GM12878 (cell line): ENCODE data around the gene LIN37. TPM values are rescaled to one million over a fixed set of nuclear protein-coding genes. Genes with fewer than 3 reads are reported as not detected.

ENCODE experiments used
- ATAC-seq: fragments of 200-7000 bp; cut with Tn5 transposase; 3 replicates; pipeline ENCODE4 v1.9.1; 2020; ENCODE audit warnings: mild to moderate bottlenecking, moderate library complexity
- BruUV-seq: library from RNA; stranded (reverse); fragments of 400-500 nt; replicated peaks from 2 replicates; lab custom pipeline; 2021; lab: Mats Ljungman, UMichigan
- CTCF ChIA-PET: fragments of 300-600 bp; sonication (Branson Sonifier 250); formaldehyde crosslinking; extraction: SDS; loops from one replicate; lab custom pipeline; 2021; ENCODE audit warnings: inconsistent platforms; lab: Yijun Ruan, JAX
- POLR2A ChIA-PET: fragments of 350-600 bp; formaldehyde crosslinking; extraction: SDS; loops from one replicate; lab custom pipeline; 2021; ENCODE audit warnings: inconsistent platforms; lab: Charles Lee
- RAD21 ChIA-PET: fragments of 300-600 bp; sonication (Branson Sonifier 250); formaldehyde crosslinking; loops from one replicate; lab custom pipeline; 2023; ENCODE audit warnings: antibody characterized with exemption; ENCODE audit not compliant: unreplicated experiment; lab: Charles Lee
- SMC1A ChIA-PET: fragments of 300-600 bp; sonication (Branson Sonifier 250); formaldehyde crosslinking; loops from one replicate; lab custom pipeline; 2023; ENCODE audit not compliant: unreplicated experiment, uncharacterized antibody; lab: Charles Lee
- DNase-seq: peaks from one replicate; pipeline ENCODE4 v3.0.0-alpha.2; 2011; ENCODE audit warnings: low read depth, low spot score
- FAIRE-seq: peaks from 3 replicates; lab custom pipeline; 2011; peaks lifted over from hg19 to GRCh38; lab: Jason Lieb, UNC
- H2AFZ ChIP-seq: 2 replicates; pipeline ENCODE4 v1.6.0; 2011; ENCODE audit warnings: low read depth, low read length, control low read depth; ENCODE audit not compliant: control insufficient read depth
- H3K27ac ChIP-seq: 2 replicates; pipeline ENCODE4 v1.5.1; 2011; ENCODE audit warnings: control low read depth; ENCODE audit not compliant: control insufficient read depth, insufficient read depth
- H3K27me3 ChIP-seq, 2 experiments: replicated peaks in 1 of 2; 2 replicates each; pipeline versions ENCODE4 v1.6.0 to v1.6.1; 2011; ENCODE audit warnings: low read length in 1 of 2; ENCODE audit not compliant: control insufficient read depth in 2 of 2, insufficient read depth in 2 of 2
- H3K36me3 ChIP-seq, 2 experiments: 2 replicates each; pipeline ENCODE4 v1.5.1; 2011; ENCODE audit warnings: low read length in 1 of 2; ENCODE audit not compliant: control insufficient read depth in 2 of 2, insufficient read depth in 2 of 2
- H3K4me1 ChIP-seq: 2 replicates; pipeline ENCODE4 v1.6.1; 2011; ENCODE audit warnings: mild to moderate bottlenecking, low read length, moderate library complexity, mixed read lengths; ENCODE audit not compliant: control insufficient read depth, insufficient read depth
- H3K4me2 ChIP-seq: 2 replicates; pipeline ENCODE4 v1.6.0; 2011; ENCODE audit warnings: control low read depth; ENCODE audit not compliant: control insufficient read depth, insufficient read depth
- H3K4me3 ChIP-seq: fragments of 200-600 bp; sonication (generic); 2 replicates; pipeline ENCODE4 v1.5.1; 2016
- H3K79me2 ChIP-seq: 2 replicates; pipeline ENCODE4 v1.6.0; 2011; ENCODE audit warnings: low read length; ENCODE audit not compliant: control insufficient read depth, insufficient read depth
- H3K9ac ChIP-seq: 2 replicates; pipeline ENCODE4 v1.8.0; 2011; ENCODE audit warnings: low read length, control low read depth, mixed read lengths; ENCODE audit not compliant: control insufficient read depth, insufficient read depth
- H3K9me3 ChIP-seq: replicated peaks from 3 replicates; pipeline ENCODE4 v1.5.1; 2011; ENCODE audit warnings: mild to moderate bottlenecking, low read length; ENCODE audit not compliant: control insufficient read depth, insufficient read depth
- H4K20me1 ChIP-seq: 2 replicates; pipeline ENCODE4 v1.6.0; 2011; ENCODE audit not compliant: control insufficient read depth, insufficient read depth
- CBX5 ChIP-seq: sonication (generic); IDR thresholded peaks from 2 replicates; pipeline ENCODE4 v1.6.1; 2016; ENCODE audit warnings: low read depth, moderate library complexity, mild to moderate bottlenecking, inconsistent platforms
- CTCF ChIP-seq, 3 experiments: IDR thresholded peaks in 2 of 3; conservative IDR thresholded peaks in 1 of 3; 2 replicates each; pipeline ENCODE4 v1.5.1; 2011; ENCODE audit warnings: low read depth in 3 of 3, low read length in 3 of 3, mild to moderate bottlenecking in 3 of 3, control low read depth in 2 of 3, moderate library complexity in 2 of 3, inconsistent platforms in 1 of 3, mixed read lengths in 1 of 3; ENCODE audit not compliant: control insufficient read depth in 2 of 3, insufficient read depth in 1 of 3; ENCODE audit errors: extremely low read depth in 1 of 3
- ETV6 ChIP-seq, 2 experiments: fragments of 450-650 bp in 1 of 2; IDR thresholded peaks in 1 of 2; conservative IDR thresholded peaks in 1 of 2; 2 replicates each; pipeline ENCODE4 v1.6.1; 2014; ENCODE audit warnings: antibody characterized with exemption in 1 of 2, borderline replicate concordance in 1 of 2, low read depth in 1 of 2, mild to moderate bottlenecking in 1 of 2, moderate library complexity in 1 of 2
- NFIC ChIP-seq: IDR thresholded peaks from 2 replicates; pipeline ENCODE4 v1.6.1; 2012; ENCODE audit warnings: low read depth, mild to moderate bottlenecking, inconsistent platforms, low read length, moderate library complexity
- POLR2A ChIP-seq: IDR thresholded peaks from 2 replicates; pipeline ENCODE4 v1.6.1; 2011; ENCODE audit warnings: low read depth, mild to moderate bottlenecking, low read length
- POLR2AphosphoS5 ChIP-seq: IDR thresholded peaks from 2 replicates; pipeline ENCODE4 v1.6.1; 2011; ENCODE audit warnings: mild to moderate bottlenecking, low read length, inconsistent platforms
- RAD21 ChIP-seq: IDR thresholded peaks from 2 replicates; pipeline ENCODE4 v1.6.1; 2011; ENCODE audit warnings: mild to moderate bottlenecking, low read depth, low read length, moderate library complexity; ENCODE audit not compliant: insufficient read depth
- SRF ChIP-seq, 2 experiments: IDR thresholded peaks; 2 replicates each; pipeline ENCODE4 v1.6.1; 2011; ENCODE audit warnings: low read depth in 2 of 2, low read length in 2 of 2, mild to moderate bottlenecking in 1 of 2, moderate library complexity in 1 of 2
- YBX1 ChIP-seq: fragments of 450-650 bp; IDR thresholded peaks from 2 replicates; pipeline ENCODE4 v1.6.1; 2016; ENCODE audit warnings: antibody characterized with exemption
- ZNF622 ChIP-seq: fragments of 450-650 bp; IDR thresholded peaks from 2 replicates; pipeline ENCODE4 v1.6.1; 2017; ENCODE audit warnings: mild to moderate bottlenecking, inconsistent platforms
- WGBS: methylation state at CpG from one replicate; pipeline ENCODE4 v1.1.6; 2016; ENCODE audit warnings: low lambda C conversion rate; ENCODE audit not compliant: insufficient replicate concordance, insufficient coverage; ENCODE audit errors: missing lambda C conversion rate; 5-methylcytosine and 5-hydroxymethylcytosine counted together
- in situ Hi-C: fragments of 300-500 bp; cut with MboI; formaldehyde crosslinking; loops from 9 replicates; pipeline ENCODE4 v1.14.3; 2018; ENCODE audit warnings: mixed read lengths
- intact Hi-C: fragments of 100-400 bp; cut with micrococcal nuclease; formaldehyde crosslinking; loops from one replicate; pipeline ENCODE4 v1.14.2; 2022; ENCODE audit not compliant: unreplicated experiment
- polyA plus RNA-seq, 11 experiments: library from polyadenylated mRNA; depleted of rRNA in 4 of 11; unstranded in 6 of 11; stranded (reverse) in 5 of 11; fragments of >200 nt; fragmentation: Nextera tagmentation in 4 of 11; fragmentation: Illumina TruSeq in 1 of 11; extraction: Ambion mirVana in 4 of 11; extraction: Trizol in 1 of 11; gene quantifications; 1 replicate in 1 of 11; 2 replicates in 10 of 11; pipeline versions ENCODE4 v1.2.1 to v1.2.3, GENCODE V29; 2011 to 2016; ENCODE audit warnings: inconsistent platforms in 2 of 11, missing spikeins in 2 of 11, low read depth in 1 of 11
- total RNA-seq, 4 experiments: library from RNA; depleted of rRNA in 3 of 4; stranded (reverse); fragments of >200 nt in 3 of 4; fragmentation: Illumina TruSeq in 1 of 4; extraction: Trizol in 1 of 4; gene quantifications; 2 replicates each; pipeline versions ENCODE4 v1.2.1 to v1.2.3, GENCODE V29; 2013 to 2021

LIN37 gene
- total and polyA plus RNA-seq, 10 of the 15 experiments (the other 5 are each of a cell fraction or from before 2014, with no cell fraction given): 0.69 to 11.9 (median 7.6) TPM

GRCh38 chr19:35736913-35737886 is 11.2 kb upstream of the LIN37 start:
- H3K79me2 ChIP-seq: peaks cover 7% of the 10 kb centered on the region
- in situ Hi-C loops: no loop called here
- H3K4me3 ChIP-seq: no peak overlapping the region
- SMC1A ChIA-PET: interaction anchor here (1.2 to 1.8 kb wide), 2 partner anchors 19 to 41 kb away, joined by 3 to 5 read pairs; no protein-coding TSS in a partner anchor
- FAIRE-seq: no peak
- H4K20me1 ChIP-seq: no peaks in the 10 kb centered on the region
- POLR2A ChIA-PET: interaction anchor here (1.2 to 1.3 kb wide), 2 partner anchors 8 to 18 kb away, joined by 3 to 4 read pairs; partner anchors contain the start of genes PSENEN and U2AF1L4
- H3K4me2 ChIP-seq: no peak overlapping the region
- H3K9me3 ChIP-seq: no peaks in the 10 kb centered on the region
- CTCF ChIA-PET: interaction anchor here (1.2 to 2.1 kb wide), 4 partner anchors 17 to 45 kb away, joined by 3 to 7 read pairs (median 6); no protein-coding TSS in a partner anchor
- DNase-seq: no peak
- H3K36me3 ChIP-seq: peaks cover 10 to 35% of the 10 kb centered on the region in 2 experiments; a peak in 3 of 4 replicates
- peaks cover 7% of the 10 kb centered on the region for H3K4me1 ChIP-seq
- no peak overlapping the region for H3K27ac ChIP-seq
- no peak for ATAC-seq
- no peak overlapping the region for H2AFZ ChIP-seq
- no peaks in the 10 kb centered on the region for H3K27me3 ChIP-seq
- BruUV-seq: no TSS peak
- intact Hi-C loops: no loop called here
- H3K9ac ChIP-seq: no peak overlapping the region
- TF ChIP-seq YBX1: no peak
- TF ChIP-seq ZNF622: no peak
- TF ChIP-seq SRF (IDR thresholded peaks at IDR 0.05; ENCODE audit: low read depth in 2 of 2, low read length in 2 of 2): no peak
- TF ChIP-seq ETV6 (conservative IDR thresholded peaks at IDR 0.05 in 1 of 2, IDR thresholded peaks at IDR 0.05 in 1 of 2; ENCODE audit: borderline replicate concordance in 1 of 2, low read depth in 1 of 2): no peak
- TF ChIP-seq POLR2AphosphoS5: peak; percentile 1; the same call in 1 of the 2 replicates
- 0 out of 2 replicates have a peak, but pooled peaks have one; percentile 36 for TF ChIP-seq POLR2A
- peak; percentile 26 to 37 (median 27); a peak in 4 of 6 replicates for TF ChIP-seq CTCF (IDR thresholded peaks at IDR 0.05 in 2 of 3, conservative IDR thresholded peaks at IDR 0.05 in 1 of 3; ENCODE audit: control insufficient read depth in 2 of 3, extremely low read depth in 1 of 3, insufficient read depth in 1 of 3, low read depth in 3 of 3, low read length in 3 of 3)
- TF ChIP-seq NFIC: no peak
- no peak for TF ChIP-seq CBX5
- peak; percentile 36; the same call in 1 of the 2 replicates for TF ChIP-seq RAD21
- RAD21 ChIA-PET: interaction anchor here (1.2 kb wide), 1 partner anchor 44 kb away, joined by 4 read pairs; no protein-coding TSS in a partner anchor
- WGBS: 87% methylated on average over 22 of the region's 22 CpGs
